Neural crest cell (in vitro differentiated cells): ENCODE data around the gene GLUD1. TPM values are rescaled to one million over a fixed set of nuclear protein-coding genes. Genes with fewer than 3 reads are reported as not detected.
"Not testable (repeated sequence)": the region's sequence is repeated elsewhere in the genome, so short reads cannot be mapped to it uniquely, and the experiment has no call there.

Source experiments
- DNase-seq: peaks from one replicate; pipeline ENCODE4 v3.0.0; 2021; ENCODE audit warnings: low read depth, mixed read lengths, low spot score
- H3K27ac Mint-ChIP-seq: one replicate; pipeline ENCODE4 v1.8.0; 2021; ENCODE audit warnings: mild to moderate bottlenecking, mixed read lengths; ENCODE audit not compliant: unreplicated experiment
- H3K27me3 Mint-ChIP-seq: 2 replicates; pipeline ENCODE4 v1.8.0; 2021; ENCODE audit warnings: low read depth, mild to moderate bottlenecking, mixed read lengths
- H3K36me3 Mint-ChIP-seq: 2 replicates; pipeline ENCODE4 v1.8.0; 2021; ENCODE audit warnings: low read depth, mild to moderate bottlenecking, mixed read lengths
- H3K4me1 Mint-ChIP-seq: 2 replicates; pipeline ENCODE4 v1.8.0; 2021; ENCODE audit warnings: mixed read lengths
- H3K4me3 Mint-ChIP-seq: one replicate; pipeline ENCODE4 v1.8.0; 2021; ENCODE audit warnings: mild to moderate bottlenecking, mixed read lengths
- H3K9me3 Mint-ChIP-seq: 2 replicates; pipeline ENCODE4 v1.8.0; 2021; ENCODE audit warnings: mixed read lengths
- CTCF ChIP-seq: fragments of 200-600 bp; sonication (generic); conservative IDR thresholded peaks from 2 replicates; pipeline ENCODE4 v1.5.0; 2021; ENCODE audit warnings: antibody characterized with exemption, mild to moderate bottlenecking
- total RNA-seq: library from RNA; stranded (reverse); gene quantifications from 2 replicates; pipeline ENCODE4 v1.2.1, GENCODE V29; 2021

Gene GLUD1
- total RNA-seq, 1 donor from 2014 or later = 105 TPM

DNA sequence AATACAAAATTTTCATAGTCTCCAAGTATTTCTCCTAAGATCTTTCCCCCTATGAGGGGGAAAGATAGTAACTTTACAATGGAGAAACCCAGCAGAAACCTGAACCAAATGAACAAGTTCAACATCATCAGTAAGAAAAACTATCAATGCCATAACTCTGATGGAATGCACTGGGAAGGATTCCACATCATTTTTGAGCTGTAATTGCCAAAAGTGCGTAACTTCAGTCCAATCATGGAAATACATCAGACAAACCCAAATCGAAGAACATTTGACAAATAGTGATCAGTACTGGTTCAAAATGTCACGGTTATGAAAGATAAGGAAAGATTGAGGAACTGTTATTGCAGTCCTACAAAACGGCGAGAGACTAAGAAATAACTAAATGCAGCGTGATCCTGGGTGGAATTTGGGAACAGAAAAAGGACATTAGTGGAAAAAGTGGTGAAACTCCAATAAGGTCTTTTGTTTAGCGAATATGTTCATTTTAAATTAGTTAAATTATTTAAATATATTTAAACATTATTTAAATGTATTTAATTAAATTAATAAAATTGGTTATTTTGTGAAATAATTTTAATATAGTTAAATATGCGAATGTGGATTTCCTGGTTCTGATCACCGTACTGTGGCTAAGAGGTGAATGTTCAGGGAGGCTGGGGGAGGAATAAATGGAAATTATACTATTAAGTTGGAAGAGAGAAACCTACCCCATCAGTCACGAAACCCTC is 79.5 kb downstream of the GLUD1 start:
- H3K27ac Mint-ChIP-seq, H3K9me3 Mint-ChIP-seq, H3K27me3 Mint-ChIP-seq, DNase-seq, H3K36me3 Mint-ChIP-seq, H3K4me3 Mint-ChIP-seq, H3K4me1 Mint-ChIP-seq: not testable (repeated sequence)

GRCh38 chr10:87013528-87013927 is 81.1 kb downstream of the GLUD1 start:
- H3K27me3 Mint-ChIP-seq, H3K27ac Mint-ChIP-seq, DNase-seq, H3K4me3 Mint-ChIP-seq, H3K4me1 Mint-ChIP-seq, H3K9me3 Mint-ChIP-seq, H3K36me3 Mint-ChIP-seq: not testable (repeated sequence)

- not testable (repeated sequence) for H3K36me3 Mint-ChIP-seq, H3K27ac Mint-ChIP-seq, H3K4me1 Mint-ChIP-seq, H3K27me3 Mint-ChIP-seq, H3K9me3 Mint-ChIP-seq, DNase-seq, H3K4me3 Mint-ChIP-seq
Measured at GRCh38 chr10:87009134-87009696, 85.4 kb downstream of the GLUD1 start.

- H3K27ac Mint-ChIP-seq, H3K4me3 Mint-ChIP-seq, H3K9me3 Mint-ChIP-seq, H3K36me3 Mint-ChIP-seq, H3K27me3 Mint-ChIP-seq, DNase-seq, H3K4me1 Mint-ChIP-seq: not testable (repeated sequence)
Measured at GRCh38 chr10:87008303-87008702, 86.3 kb downstream of the GLUD1 start.

DNA sequence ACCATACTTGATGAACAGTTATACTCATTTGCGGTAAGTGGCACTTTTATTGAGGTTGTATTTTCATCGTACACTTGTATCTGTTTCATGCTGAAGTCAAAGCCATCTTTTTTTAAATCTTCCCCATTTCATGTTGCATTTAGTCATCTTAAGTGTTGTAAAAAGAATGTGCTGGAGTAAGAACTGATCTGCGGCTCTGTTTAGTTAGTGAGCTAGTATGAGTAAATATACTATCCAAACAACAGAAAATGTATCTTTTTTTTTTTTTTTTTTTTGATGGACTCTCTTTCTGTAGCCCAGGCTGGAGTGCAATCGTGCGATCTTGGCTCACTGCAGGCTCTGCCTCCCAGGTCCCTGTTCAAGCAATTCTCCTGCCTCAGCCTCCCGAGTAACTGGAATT is 87.0 kb downstream of the GLUD1 start:
- not testable (repeated sequence) for H3K4me1 Mint-ChIP-seq, H3K27ac Mint-ChIP-seq, H3K27me3 Mint-ChIP-seq, H3K4me3 Mint-ChIP-seq, DNase-seq, H3K9me3 Mint-ChIP-seq, H3K36me3 Mint-ChIP-seq

GRCh38 chr10:87007124-87007523 is 87.5 kb downstream of the GLUD1 start:
- H3K27ac Mint-ChIP-seq, H3K4me1 Mint-ChIP-seq, H3K4me3 Mint-ChIP-seq, H3K27me3 Mint-ChIP-seq, H3K9me3 Mint-ChIP-seq, H3K36me3 Mint-ChIP-seq, DNase-seq: not testable (repeated sequence)

DNA sequence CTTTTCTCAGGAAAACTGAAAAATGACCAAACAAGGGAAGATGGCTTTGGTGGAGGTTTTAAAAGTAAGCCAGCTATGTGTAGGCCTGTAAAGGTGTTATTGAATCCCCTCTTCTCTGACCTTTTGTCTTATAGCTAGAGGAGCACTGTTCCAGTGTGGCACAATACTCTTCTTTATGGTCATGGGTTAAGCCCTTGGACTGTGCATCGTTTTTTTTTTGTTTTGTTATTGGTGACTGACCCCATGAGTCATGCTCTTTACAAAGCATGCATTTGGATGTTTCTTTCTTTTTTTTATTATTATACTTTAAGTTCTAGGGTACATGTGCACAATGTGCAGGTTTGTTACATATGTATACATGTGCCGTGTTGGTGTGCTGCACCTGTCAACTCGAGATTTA is 94.2 kb downstream of the GLUD1 start:
- no peak overlapping the region for H3K4me3 Mint-ChIP-seq

More for the DNA sequence above, 94.2 kb downstream of the GLUD1 start:
- Mint-ChIP-seq H3K27ac (no peak overlapping the region), H3K4me1 (peaks cover 18% of the 10 kb centered on the region), H3K9me3 (no peaks in the 10 kb centered on the region), H3K27me3 (no peaks in the 10 kb centered on the region), H3K36me3 (no peaks in the 10 kb centered on the region)
- DNase-seq = no peak
- no peak for TF ChIP-seq CTCF

Other genes with a start within 250 kb of the GLUD1 start
- 0.27 and 0.40 TPM in 2 replicates for gene MMRN2, start 137.2 kb downstream of the GLUD1 start, total RNA-seq
- gene SNCG, start 136.2 kb downstream of the GLUD1 start, total RNA-seq = 7.8 and 8.2 TPM in 2 replicates
- gene ADIRF, start 126.4 kb downstream of the GLUD1 start, total RNA-seq = not detected in 2 replicates
- gene FAM25A, start 74.5 kb downstream of the GLUD1 start, total RNA-seq = not detected in 2 replicates
- 26.9 and 28.3 TPM in 2 replicates for gene SHLD2, start 363 bp upstream of the GLUD1 start, total RNA-seq
- gene NUTM2A, start 130.6 kb upstream of the GLUD1 start, total RNA-seq = 3.0 and 3.7 TPM in 2 replicates